Measurements from ENCODE around the gene TRHDE.

- TF ChIP-seq, protein P1, sequence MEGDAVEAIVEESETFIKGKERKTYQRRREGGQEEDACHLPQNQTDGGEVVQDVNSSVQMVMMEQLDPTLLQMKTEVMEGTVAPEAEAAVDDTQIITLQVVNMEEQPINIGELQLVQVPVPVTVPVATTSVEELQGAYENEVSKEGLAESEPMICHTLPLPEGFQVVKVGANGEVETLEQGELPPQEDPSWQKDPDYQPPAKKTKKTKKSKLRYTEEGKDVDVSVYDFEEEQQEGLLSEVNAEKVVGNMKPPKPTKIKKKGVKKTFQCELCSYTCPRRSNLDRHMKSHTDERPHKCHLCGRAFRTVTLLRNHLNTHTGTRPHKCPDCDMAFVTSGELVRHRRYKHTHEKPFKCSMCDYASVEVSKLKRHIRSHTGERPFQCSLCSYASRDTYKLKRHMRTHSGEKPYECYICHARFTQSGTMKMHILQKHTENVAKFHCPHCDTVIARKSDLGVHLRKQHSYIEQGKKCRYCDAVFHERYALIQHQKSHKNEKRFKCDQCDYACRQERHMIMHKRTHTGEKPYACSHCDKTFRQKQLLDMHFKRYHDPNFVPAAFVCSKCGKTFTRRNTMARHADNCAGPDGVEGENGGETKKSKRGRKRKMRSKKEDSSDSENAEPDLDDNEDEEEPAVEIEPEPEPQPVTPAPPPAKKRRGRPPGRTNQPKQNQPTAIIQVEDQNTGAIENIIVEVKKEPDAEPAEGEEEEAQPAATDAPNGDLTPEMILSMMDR (tag by site-specific recombination; IDR thresholded peaks at IDR 0.05), result no peak
- no peak for TF ChIP-seq ATF2 (tag by site-specific recombination; IDR thresholded peaks at IDR 0.05; ENCODE audit: low read depth)
Observed at GRCh38 chr12:72226510-72226909, 45.7 kb upstream of the TRHDE start.
